NB4 (cell line): Measurements from ENCODE around the gene ARHGAP24.

Experiments used
- CTCF ChIP-seq: IDR thresholded peaks from one replicate; pipeline ENCODE4 v1.5.1; 2012; ENCODE audit warnings: low read depth, low read length
- MAX ChIP-seq: IDR thresholded peaks from 2 replicates; pipeline ENCODE4 v1.6.1; 2011; ENCODE audit warnings: low read depth, low read length
- POLR2A ChIP-seq: IDR thresholded peaks from 2 replicates; pipeline ENCODE4 v1.6.1; 2011; ENCODE audit warnings: mild to moderate bottlenecking; ENCODE audit not compliant: insufficient read length; ENCODE audit errors: extremely low read depth

GRCh38 chr4:86001591-86001990, 526.6 kb downstream of the ARHGAP24 start:
- TF ChIP-seq POLR2A: no peak
- TF ChIP-seq CTCF: no peak
- no peak for TF ChIP-seq MAX
